ENCODE measurements around the gene ZNF438.

The ZNF438 gene

GRCh38 chr10:30882281-30882680 lies 149.4 kb downstream of the ZNF438 start:
- Histone ChIP-seq H3K9ac (ENCODE audit: low read depth, low read length) (no peak overlapping the region), H3K4me3 (ENCODE audit: low read depth in 1 of 2, low read length in 2 of 2) (no peak overlapping the region), H2AFZ (ENCODE audit: low read depth, low read length) (no peak overlapping the region), H3K36me3 (ENCODE audit: insufficient read depth, low read length) (no peaks in the 10 kb centered on the region), H3K27ac (ENCODE audit: low read length) (no peak overlapping the region), H3K9me3 (ENCODE audit: insufficient read depth, low read length, severe bottlenecking) (no peaks in the 10 kb centered on the region), H3K4me2 (ENCODE audit: insufficient read depth, low read length) (no peak overlapping the region), H4K20me1 (ENCODE audit: insufficient read depth, low read length) (no peaks in the 10 kb centered on the region), H3K4me1 (ENCODE audit: insufficient read depth, low read length) (no peaks in the 10 kb centered on the region), H3K79me2 (ENCODE audit: insufficient read depth, low read length) (no peaks in the 10 kb centered on the region), H3K27me3 (ENCODE audit: insufficient read depth, low read length, poor library complexity) (no peaks in the 10 kb centered on the region)
- TF ChIP-seq, protein P1, sequence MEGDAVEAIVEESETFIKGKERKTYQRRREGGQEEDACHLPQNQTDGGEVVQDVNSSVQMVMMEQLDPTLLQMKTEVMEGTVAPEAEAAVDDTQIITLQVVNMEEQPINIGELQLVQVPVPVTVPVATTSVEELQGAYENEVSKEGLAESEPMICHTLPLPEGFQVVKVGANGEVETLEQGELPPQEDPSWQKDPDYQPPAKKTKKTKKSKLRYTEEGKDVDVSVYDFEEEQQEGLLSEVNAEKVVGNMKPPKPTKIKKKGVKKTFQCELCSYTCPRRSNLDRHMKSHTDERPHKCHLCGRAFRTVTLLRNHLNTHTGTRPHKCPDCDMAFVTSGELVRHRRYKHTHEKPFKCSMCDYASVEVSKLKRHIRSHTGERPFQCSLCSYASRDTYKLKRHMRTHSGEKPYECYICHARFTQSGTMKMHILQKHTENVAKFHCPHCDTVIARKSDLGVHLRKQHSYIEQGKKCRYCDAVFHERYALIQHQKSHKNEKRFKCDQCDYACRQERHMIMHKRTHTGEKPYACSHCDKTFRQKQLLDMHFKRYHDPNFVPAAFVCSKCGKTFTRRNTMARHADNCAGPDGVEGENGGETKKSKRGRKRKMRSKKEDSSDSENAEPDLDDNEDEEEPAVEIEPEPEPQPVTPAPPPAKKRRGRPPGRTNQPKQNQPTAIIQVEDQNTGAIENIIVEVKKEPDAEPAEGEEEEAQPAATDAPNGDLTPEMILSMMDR (IDR thresholded peaks at IDR 0.05; ENCODE audit: borderline replicate concordance, extremely low read depth, low read length, poor library complexity, severe bottlenecking): no peak
- TF ChIP-seq EZH2 (IDR thresholded peaks at IDR 0.05; ENCODE audit: borderline replicate concordance, low read depth, low read length, severe bottlenecking): no peak
- DNase-seq (no peak), ATAC-seq (ENCODE audit: insufficient read depth, low read depth) (no peak)

DNA sequence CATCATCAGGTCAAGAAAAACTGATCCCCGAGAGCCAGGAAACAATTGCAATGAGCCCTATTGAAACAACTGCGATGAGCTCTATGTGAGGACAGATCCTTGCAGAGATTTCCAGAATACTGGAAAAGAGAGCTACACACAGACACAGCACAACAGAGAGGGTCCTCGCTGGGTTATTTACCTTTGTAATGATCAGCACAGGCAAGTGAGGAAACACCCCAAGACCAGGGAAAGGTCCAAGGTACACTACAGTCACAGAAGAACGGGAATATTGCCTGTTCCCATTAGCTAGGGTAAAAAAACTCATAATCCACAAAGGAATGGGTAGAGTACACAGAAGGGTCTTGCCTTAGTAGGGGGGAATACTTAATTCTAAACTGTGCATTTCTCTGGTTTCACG lies 152.7 kb downstream of the ZNF438 start:
- ATAC-seq (ENCODE audit: insufficient read depth, low read depth): no peak
- no peak for DNase-seq
- Histone ChIP-seq H3K79me2 (ENCODE audit: insufficient read depth, low read length) (no peaks in the 10 kb centered on the region), H3K9me3 (ENCODE audit: insufficient read depth, low read length, severe bottlenecking) (no peaks in the 10 kb centered on the region), H4K20me1 (ENCODE audit: insufficient read depth, low read length) (no peaks in the 10 kb centered on the region), H3K36me3 (ENCODE audit: insufficient read depth, low read length) (peaks cover 4% of the 10 kb centered on the region; the same call in 1 of the 2 replicates), H3K4me1 (ENCODE audit: insufficient read depth, low read length) (no peaks in the 10 kb centered on the region), H3K4me3 (ENCODE audit: low read depth in 1 of 2, low read length in 2 of 2) (no peak overlapping the region), H3K4me2 (ENCODE audit: insufficient read depth, low read length) (no peak overlapping the region), H3K9ac (ENCODE audit: low read depth, low read length) (no peak overlapping the region), H2AFZ (ENCODE audit: low read depth, low read length) (no peak overlapping the region), H3K27ac (ENCODE audit: low read length) (no peak overlapping the region), H3K27me3 (ENCODE audit: insufficient read depth, low read length, poor library complexity) (no peaks in the 10 kb centered on the region)
- TF ChIP-seq EZH2 (IDR thresholded peaks at IDR 0.05; ENCODE audit: borderline replicate concordance, low read depth, low read length, severe bottlenecking): no peak
- TF ChIP-seq, protein P1 (IDR thresholded peaks at IDR 0.05; ENCODE audit: borderline replicate concordance, extremely low read depth, low read length, poor library complexity, severe bottlenecking): no peak

DNA sequence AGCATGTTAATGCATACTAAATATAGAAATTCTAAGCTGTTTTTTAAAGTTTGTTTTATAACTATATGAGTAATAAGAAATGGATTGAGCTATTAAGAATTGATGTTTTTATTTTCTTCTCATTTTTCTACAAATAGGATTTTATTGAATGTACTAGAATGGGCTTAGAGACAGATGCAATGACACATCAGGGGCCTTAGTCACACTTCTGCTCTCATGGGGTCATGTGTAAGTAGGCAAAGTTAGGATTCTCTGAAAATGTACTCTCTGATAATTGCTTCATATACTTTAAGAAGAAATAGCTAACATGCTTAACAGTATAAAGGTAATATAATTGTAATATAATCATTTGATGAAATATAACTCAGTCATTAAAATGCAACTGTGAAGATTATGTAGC lies 154.6 kb downstream of the ZNF438 start:
- peaks cover 4% of the 10 kb centered on the region; the same call in 1 of the 2 replicates for H3K36me3 ChIP-seq (ENCODE audit: insufficient read depth, low read length)

More for the DNA sequence above, 154.6 kb downstream of the ZNF438 start:
- H2AFZ ChIP-seq (ENCODE audit: low read depth, low read length): no peak overlapping the region
- H3K4me2 ChIP-seq (ENCODE audit: insufficient read depth, low read length): no peak overlapping the region
- H3K4me3 ChIP-seq (ENCODE audit: low read depth in 1 of 2, low read length in 2 of 2): no peak overlapping the region
- no peak for DNase-seq
- H3K79me2 ChIP-seq (ENCODE audit: insufficient read depth, low read length): no peaks in the 10 kb centered on the region
- H3K27ac ChIP-seq (ENCODE audit: low read length): no peak overlapping the region
- TF ChIP-seq, protein P1 (IDR thresholded peaks at IDR 0.05; ENCODE audit: borderline replicate concordance, extremely low read depth, low read length, poor library complexity, severe bottlenecking): no peak
- TF ChIP-seq EZH2 (IDR thresholded peaks at IDR 0.05; ENCODE audit: borderline replicate concordance, low read depth, low read length, severe bottlenecking): no peak
- no peaks in the 10 kb centered on the region for H3K9me3 ChIP-seq (ENCODE audit: insufficient read depth, low read length, severe bottlenecking)
- no peaks in the 10 kb centered on the region for H3K27me3 ChIP-seq (ENCODE audit: insufficient read depth, low read length, poor library complexity)
- ATAC-seq (ENCODE audit: insufficient read depth, low read depth): no peak
- H4K20me1 ChIP-seq (ENCODE audit: insufficient read depth, low read length): no peaks in the 10 kb centered on the region
- H3K4me1 ChIP-seq (ENCODE audit: insufficient read depth, low read length): no peaks in the 10 kb centered on the region
- no peak overlapping the region for H3K9ac ChIP-seq (ENCODE audit: low read depth, low read length)
